Embryonic facial prominence (tissue), 1 donor: ENCODE measurements around the gene HMCN2.

Source experiments
- DNase-seq: peaks from one replicate; pipeline ENCODE4 v3.0.0-alpha.2; 2016; ENCODE audit errors: extremely low spot score

Gene HMCN2

GRCh38 chr9:130364619-130365322 is 99.2 kb downstream of the HMCN2 start:
- no peak for DNase-seq

DNA sequence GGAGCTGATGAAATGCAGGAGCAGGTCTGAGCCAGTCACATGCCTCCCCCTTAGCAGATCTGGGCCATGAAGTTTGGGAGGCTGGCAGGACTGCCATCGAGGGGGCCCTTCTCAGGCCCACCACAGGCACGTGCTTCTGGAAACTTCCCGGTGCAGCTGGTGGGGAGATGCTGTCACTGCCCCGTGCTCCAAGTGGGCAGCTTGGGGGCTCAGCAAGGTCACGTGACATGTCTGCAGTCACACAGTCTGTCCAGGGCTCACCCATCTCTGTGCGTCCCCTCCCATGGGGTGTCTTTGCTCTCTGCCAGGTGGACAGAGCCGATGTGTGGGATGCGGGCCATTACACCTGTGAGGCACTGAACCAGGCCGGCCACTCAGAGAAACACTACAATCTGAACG is 99.8 kb downstream of the HMCN2 start:
- DNase-seq = no peak

DNA sequence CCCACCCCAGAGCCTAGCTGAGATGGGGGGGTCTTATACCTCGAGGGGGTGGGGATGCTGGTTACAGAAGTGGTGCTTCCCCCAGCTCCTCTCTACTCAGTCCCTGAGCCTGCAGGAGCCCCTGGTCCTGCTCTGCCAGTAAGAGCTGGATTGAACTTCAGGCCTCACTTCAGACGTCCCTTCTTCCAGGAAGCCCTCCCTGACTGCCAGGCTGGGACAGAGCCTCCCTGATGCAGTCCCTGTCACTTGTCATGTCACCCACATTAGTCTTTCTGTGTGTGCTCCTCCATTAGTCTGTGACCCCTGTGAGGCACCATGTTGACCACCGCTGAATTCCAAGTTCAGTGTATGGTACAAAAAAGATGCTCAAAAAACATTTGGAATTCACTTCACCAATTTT is 100.5 kb downstream of the HMCN2 start:
- DNase-seq = no peak

DNA sequence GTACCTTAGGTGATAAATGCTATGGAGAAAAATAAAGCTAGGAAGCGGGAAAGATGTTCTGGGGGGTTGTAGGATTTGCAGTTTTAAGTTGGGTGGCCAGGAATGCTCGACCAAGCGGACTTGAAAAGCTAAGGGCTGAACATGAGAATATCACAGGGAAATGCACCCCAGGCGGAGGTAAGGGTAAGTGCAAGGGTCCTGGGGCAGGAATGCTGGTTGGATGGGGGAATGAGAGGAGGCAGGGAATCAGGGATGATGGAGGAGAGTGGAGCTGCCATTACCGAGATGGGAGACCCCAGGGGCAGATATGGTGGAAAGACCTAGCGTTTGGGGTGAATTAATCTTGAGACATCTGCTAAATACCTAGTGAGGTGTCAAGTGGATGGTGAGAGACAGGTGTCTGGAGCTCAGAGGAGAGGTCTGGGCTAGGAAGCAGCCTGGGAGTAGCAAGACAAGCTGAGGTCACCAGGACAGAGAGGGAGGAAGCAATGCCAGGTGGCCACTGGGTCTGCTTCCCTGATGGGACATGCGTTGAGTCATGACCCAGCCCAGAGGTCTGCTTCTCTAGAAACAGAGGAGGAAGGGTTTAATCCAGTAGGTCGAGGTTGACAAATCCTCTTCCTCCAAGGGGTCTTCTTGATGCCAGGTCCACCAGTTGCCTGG is 101.5 kb downstream of the HMCN2 start:
- DNase-seq = no peak

- no peak for DNase-seq
These were observed 103.1 kb downstream of the HMCN2 start for GRCh38 chr9:130368631-130369103.

DNA sequence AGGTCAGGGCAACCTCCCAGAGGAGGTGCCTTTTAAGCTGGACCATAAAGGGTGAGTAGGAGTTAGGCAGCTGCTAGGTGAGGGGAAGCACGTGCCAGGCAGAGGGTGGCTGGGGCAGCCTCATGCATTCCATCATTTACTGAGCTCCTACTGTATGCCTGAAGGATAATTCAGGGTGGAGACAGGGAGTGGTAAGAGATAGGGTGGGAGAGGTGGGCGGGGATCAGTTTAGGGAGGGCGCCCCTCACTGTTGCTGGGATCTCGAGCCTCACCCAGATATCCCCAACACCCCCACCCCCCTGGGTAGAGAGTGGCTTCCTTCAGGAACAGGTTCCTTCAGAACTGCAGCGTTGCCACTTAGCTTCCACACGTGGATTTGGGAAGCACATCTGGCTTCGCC is 104.7 kb downstream of the HMCN2 start:
- DNase-seq = no peak

GRCh38 chr9:130371196-130371966 is 105.8 kb downstream of the HMCN2 start:
- DNase-seq = no peak

DNA sequence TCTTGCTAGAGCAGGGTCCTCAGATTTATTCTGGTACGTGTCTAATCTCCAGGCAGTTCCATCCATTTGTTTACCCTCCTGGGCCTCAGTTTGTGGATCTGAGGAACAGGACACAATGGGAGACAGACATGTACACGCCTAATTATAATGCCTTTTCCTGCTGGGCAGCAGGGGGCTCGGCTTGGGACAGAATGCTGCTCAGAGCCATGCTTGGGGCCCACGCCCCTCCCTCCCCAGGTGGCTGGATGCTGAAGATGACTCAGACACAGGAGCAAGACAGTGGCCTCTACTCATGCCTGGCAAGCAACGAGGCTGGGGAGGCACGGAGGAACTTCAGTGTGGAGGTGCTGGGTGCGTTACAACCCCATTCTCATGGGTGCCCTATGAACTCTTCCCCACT is 106.5 kb downstream of the HMCN2 start:
- DNase-seq = no peak

DNA sequence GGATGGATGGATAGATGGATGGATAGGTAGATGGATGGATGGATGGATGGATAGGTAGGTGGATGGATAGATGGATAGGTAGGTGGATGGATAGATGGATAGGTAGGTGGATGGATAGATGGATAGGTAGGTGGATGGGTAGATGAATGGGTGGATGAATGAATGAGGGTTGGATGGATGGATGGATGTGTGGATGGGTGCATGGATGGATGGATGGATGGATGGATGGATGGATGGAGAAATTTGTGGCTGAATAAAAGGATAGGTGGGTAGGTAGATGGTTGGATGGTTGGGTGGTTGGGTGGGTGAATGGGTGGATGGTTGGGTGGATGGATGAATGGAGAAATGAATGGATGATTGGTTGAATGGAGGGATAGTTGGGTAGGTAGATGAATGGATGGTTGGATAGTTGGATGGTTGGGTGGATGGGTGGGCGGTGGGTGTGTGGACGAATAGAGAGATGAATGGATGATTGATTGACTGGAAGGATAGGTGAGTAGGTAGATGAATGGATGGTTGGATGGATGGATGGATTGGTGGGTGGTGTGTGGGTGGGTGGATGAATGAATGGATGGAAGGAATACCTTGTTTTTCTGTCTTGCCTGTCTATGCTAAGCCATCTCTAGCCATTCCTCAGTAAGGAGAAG is 108.2 kb downstream of the HMCN2 start:
- DNase-seq = no peak

GRCh38 chr9:130377612-130378011 is 112.1 kb downstream of the HMCN2 start:
- no peak for DNase-seq

- DNase-seq = no peak
These were observed 113.5 kb downstream of the HMCN2 start for GRCh38 chr9:130378875-130379648.

DNA sequence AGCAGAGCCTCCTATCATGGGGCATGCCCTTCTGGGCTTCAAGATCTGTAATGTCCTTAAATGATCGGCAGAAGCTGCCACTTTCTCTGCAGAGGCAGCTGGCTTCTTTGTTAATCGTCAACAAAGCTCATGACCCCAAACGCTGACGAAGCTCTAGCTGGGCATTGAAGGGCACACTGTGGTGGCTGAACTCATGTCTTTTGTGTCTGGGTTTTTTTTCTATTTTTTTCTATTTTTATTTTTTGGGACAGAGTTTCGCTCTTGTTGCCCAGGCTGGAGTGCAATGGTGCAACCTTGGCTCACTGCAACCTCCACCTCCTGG is 114.0 kb downstream of the HMCN2 start:
- DNase-seq = no peak

- DNase-seq = no peak
These were observed 115.4 kb downstream of the HMCN2 start for GRCh38 chr9:130380920-130381469.

- DNase-seq = no peak
These were observed 116.1 kb downstream of the HMCN2 start for GRCh38 chr9:130381660-130382059.

DNA sequence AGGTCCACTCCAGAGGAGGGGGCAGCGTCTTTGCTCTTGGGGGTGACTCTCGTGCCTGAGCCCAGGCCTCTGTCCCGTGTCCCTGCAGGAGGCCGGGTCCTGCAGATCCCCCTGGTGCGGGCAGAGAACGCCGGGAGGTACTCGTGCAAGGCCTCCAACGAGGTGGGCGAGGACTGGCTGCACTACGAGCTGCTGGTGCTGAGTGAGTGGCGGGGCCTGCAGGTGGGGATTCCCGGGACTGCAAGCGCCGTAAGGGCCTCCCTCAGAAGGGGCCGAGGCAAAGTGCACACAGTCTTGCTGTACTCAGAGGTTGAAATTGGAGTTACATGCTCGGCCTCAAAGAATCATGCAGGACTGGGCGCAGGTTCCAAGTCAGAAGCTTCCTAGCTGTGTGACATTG is 116.5 kb downstream of the HMCN2 start:
- no peak for DNase-seq

- no peak for DNase-seq
These were observed 117.2 kb downstream of the HMCN2 start for GRCh38 chr9:130382636-130383349.

- no peak for DNase-seq
These were observed 117.8 kb downstream of the HMCN2 start for GRCh38 chr9:130383350-130383715.

DNA sequence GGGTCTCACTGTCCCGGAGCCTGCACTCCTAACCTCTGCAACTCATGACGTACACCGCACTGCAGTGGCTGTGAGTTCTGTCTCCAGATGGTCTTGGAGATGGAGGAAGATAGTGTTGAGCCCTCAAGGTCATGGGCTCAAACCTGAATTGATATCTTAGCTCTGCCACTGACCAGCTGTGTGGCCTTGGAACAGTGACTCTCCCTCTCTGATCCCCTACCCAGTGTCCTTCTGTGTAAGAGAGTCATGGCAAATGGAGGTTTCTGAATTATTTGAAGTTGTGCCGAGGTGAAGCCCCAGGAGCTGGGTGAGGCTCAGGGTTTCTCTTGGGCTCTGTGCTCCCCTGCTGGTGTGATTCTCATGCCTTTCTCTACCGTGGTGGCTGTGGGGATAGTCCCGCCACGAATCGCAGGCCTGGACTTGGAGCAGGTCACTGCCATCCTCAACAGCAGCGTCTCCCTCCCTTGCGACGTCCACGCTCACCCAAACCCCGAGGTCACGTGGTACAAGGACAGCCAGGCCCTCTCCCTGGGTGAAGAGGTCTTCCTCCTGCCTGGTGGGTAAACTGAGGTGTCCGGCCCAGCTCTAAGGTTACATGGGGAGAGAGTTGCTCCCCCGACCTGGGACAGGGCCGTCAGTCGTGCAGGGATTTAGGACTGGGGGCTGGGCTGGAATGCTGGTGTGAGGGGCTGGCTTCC is 118.6 kb downstream of the HMCN2 start:
- no peak for DNase-seq

DNA sequence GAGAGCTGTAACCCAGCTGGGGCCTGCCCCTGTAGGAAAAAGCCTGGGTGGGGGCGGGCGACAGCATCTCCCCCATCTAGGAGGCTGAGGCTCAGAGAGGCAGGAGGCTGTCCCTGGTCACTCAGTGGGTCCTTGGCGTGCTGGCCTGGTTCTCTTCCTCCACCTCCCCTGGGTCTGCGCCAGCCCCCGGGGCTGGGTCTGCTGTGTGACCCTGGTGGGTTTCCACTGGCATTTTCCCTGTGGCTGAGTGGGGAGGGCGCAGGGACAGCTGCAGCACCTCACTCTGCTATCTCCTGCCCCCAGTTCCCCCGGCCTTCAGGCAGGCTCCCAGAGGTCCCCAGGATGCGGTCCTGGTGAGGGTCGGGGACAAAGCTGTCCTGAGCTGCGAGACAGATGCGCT is 119.7 kb downstream of the HMCN2 start:
- DNase-seq = no peak

DNA sequence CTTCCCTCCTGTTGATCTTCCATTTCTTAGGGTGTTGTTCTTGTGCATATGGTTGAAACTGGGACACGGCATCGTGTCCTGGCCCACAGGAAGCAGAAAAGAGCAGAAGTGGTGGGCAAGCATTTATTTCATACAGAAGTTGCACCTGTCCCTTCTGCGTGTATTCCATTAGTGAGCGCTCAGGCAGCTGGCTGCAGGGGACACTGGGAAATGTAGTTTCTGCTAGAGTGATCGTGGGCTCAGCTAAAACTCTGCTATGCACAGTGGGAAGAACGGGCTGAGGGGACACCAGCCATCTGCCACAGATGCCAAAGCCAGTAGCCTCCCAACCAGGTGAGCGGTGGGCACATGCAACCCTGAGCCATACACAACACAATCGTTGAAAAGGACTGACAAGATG is 121.8 kb downstream of the HMCN2 start:
- no peak for DNase-seq
